HS-5 (cell line): ENCODE results near the gene DAPK3.
"Not testable (repeated sequence)": the region's sequence is repeated elsewhere in the genome, so short reads cannot be mapped to it uniquely, and the experiment has no call there.

Experiments used
- DNase-seq: peaks from one replicate; pipeline ENCODE4 v3.0.0-alpha.2; 2012; ENCODE audit warnings: low read depth

Gene DAPK3

GRCh38 chr19:3954107-3954506, 16.8 kb downstream of the DAPK3 start:
- no peak for DNase-seq

- DNase-seq: not testable (repeated sequence)
These were observed 18.1 kb downstream of the DAPK3 start for GRCh38 chr19:3952755-3953276.

GRCh38 chr19:3950871-3951861, 19.7 kb downstream of the DAPK3 start:
- no peak for DNase-seq

GRCh38 chr19:3949997-3950859, 20.7 kb downstream of the DAPK3 start:
- no peak for DNase-seq

- DNase-seq: no peak
These were observed 21.6 kb downstream of the DAPK3 start for GRCh38 chr19:3949294-3949693.

- DNase-seq: not testable (repeated sequence)
These were observed 23.5 kb downstream of the DAPK3 start for GRCh38 chr19:3947316-3947933.

GRCh38 chr19:3945838-3946237, 25.1 kb downstream of the DAPK3 start:
- no peak for DNase-seq

- DNase-seq: no peak
These were observed 26.7 kb downstream of the DAPK3 start for GRCh38 chr19:3944018-3944721.

- DNase-seq: no peak
These were observed 28.0 kb downstream of the DAPK3 start for GRCh38 chr19:3942790-3943409.

- not testable (repeated sequence) for DNase-seq
These were observed 32.5 kb downstream of the DAPK3 start for GRCh38 chr19:3938300-3938950.

- DNase-seq: no peak
These were observed 34.1 kb downstream of the DAPK3 start for GRCh38 chr19:3936506-3937442.

- no peak for DNase-seq
These were observed 37.7 kb downstream of the DAPK3 start, which contains the start of gene NMRK2 for GRCh38 chr19:3932931-3933810. Gene NMRK2 (plus strand): TSS chr19:3933069. CDS start chr19:3933672, 603 bp downstream.

- no peak for DNase-seq
These were observed 39.9 kb downstream of the DAPK3 start for GRCh38 chr19:3931041-3931440.

GRCh38 chr19:3923912-3924311, 47.0 kb downstream of the DAPK3 start:
- no peak for DNase-seq

GRCh38 chr19:3923096-3923758, 47.7 kb downstream of the DAPK3 start:
- no peak for DNase-seq

- DNase-seq: no peak
These were observed 51.1 kb downstream of the DAPK3 start for GRCh38 chr19:3919793-3920192.

GRCh38 chr19:3916033-3916432, 54.9 kb downstream of the DAPK3 start:
- no peak for DNase-seq

- DNase-seq: no peak
These were observed 56.7 kb downstream of the DAPK3 start for GRCh38 chr19:3914199-3914598.
